ENCODE measurements around the gene MS4A10.

GRCh38 chr11:60768202-60768601 lies 16.9 kb upstream of the MS4A10 start:
- TF ChIP-seq REST (IDR thresholded peaks at IDR 0.05) (no peak), CTCF (IDR thresholded peaks at IDR 0.05; ENCODE audit: low read depth, low read length, missing input control) (no peak)
